ENCODE results near the gene NUS1. TPM values are rescaled to one million over a fixed set of nuclear protein-coding genes. Genes with fewer than 3 reads are reported as not detected.
"Not testable (repeated sequence)": the region's sequence is repeated elsewhere in the genome, so short reads cannot be mapped to it uniquely, and the experiment has no call there.

Gene NUS1
- total and polyA plus RNA-seq, 10 of the 15 experiments (the other 5 are each of a cell fraction or from before 2014, with no cell fraction given): 16.7 to 46.5 (median 22.1) TPM

DNA sequence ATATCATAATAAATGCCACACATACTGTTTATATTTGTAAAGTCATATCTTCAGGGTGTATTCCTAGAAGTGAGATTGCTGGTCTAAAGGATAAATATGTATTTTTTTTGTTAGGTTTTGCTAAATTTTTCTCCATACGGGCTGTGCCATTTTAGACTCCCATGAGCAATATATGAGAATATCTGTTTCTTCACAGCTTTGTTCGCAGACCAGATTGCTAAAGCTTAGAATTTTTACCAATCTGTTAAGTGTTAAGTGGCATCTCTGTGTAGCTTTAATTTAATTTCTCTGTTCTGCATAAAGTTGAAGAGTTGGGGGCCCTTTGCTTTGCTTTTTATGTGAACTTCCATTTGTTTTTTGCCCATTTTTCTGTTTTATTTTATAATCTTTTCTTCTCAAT, 32.3 kb upstream of the NUS1 start (continued):
- TF ChIP-seq BACH1 (IDR thresholded peaks at IDR 0.05; ENCODE audit: borderline replicate concordance) (no peak), IKZF1 (conservative IDR thresholded peaks at IDR 0.05) (no peak), SREBF1 (IDR thresholded peaks at IDR 0.05; ENCODE audit: low read length) (no peak), JUNB (IDR thresholded peaks at IDR 0.05) (no peak), ZBED1 (IDR thresholded peaks at IDR 0.05; ENCODE audit: borderline replicate concordance) (no peak), HCFC1 (IDR thresholded peaks at IDR 0.05; ENCODE audit: low read length) (no peak), NFIC (IDR thresholded peaks at IDR 0.05; ENCODE audit: low read depth, low read length) (no peak), NFYA (IDR thresholded peaks at IDR 0.05; ENCODE audit: borderline replicate concordance, low read depth, low read length) (no peak)

DNA sequence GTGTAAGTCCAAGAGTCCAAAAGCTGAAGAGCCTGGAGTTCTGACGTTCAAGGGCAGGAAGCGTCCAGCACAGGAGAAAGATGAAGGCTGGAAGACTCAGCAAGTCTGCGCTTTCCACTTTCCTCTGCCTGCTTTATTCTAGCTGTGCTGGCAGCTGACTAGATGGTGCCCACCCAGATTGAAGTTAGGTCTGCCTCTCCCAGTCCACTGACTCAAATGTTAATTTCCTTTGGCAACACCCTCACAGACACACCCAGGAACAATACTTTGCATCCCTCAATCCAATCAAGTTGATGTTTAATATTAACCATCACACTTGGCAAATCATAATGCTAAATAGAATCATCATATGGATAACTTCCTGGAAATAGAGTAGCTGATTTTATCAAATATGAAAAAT, 23.3 kb upstream of the NUS1 start:
- H3K9me3 ChIP-seq (replicated peaks; ENCODE audit: control insufficient read depth, insufficient read depth, low read length); intact Hi-C loops (cut with micrococcal nuclease; ENCODE audit: unreplicated experiment); CTCF ChIA-PET; SMC1A ChIA-PET (ENCODE audit: uncharacterized antibody, unreplicated experiment); H4K20me1 ChIP-seq (ENCODE audit: control insufficient read depth, insufficient read depth); DNase-seq (ENCODE audit: low read depth, low spot score); H2AFZ ChIP-seq (ENCODE audit: control insufficient read depth, low read depth, low read length); H3K4me3 ChIP-seq; POLR2A ChIA-PET; H3K27ac ChIP-seq (ENCODE audit: control insufficient read depth, insufficient read depth); H3K9ac ChIP-seq (ENCODE audit: control insufficient read depth, insufficient read depth, low read length); FAIRE-seq; H3K36me3 ChIP-seq (ENCODE audit: control insufficient read depth in 2 of 2, insufficient read depth in 2 of 2, low read length in 1 of 2); RAD21 ChIA-PET (ENCODE audit: unreplicated experiment); H3K4me1 ChIP-seq (ENCODE audit: control insufficient read depth, insufficient read depth, low read length); BruUV-seq (replicated peaks); H3K79me2 ChIP-seq (ENCODE audit: control insufficient read depth, insufficient read depth, low read length); H3K27me3 ChIP-seq (replicated peaks in 1 of 2; ENCODE audit: control insufficient read depth in 2 of 2, insufficient read depth in 2 of 2, low read length in 1 of 2); in situ Hi-C loops (cut with MboI); H3K4me2 ChIP-seq (ENCODE audit: control insufficient read depth, insufficient read depth); ATAC-seq: not testable (repeated sequence)
- WGBS (ENCODE audit: insufficient coverage, insufficient replicate concordance, low lambda C conversion rate, missing lambda C conversion rate): 79% methylated on average over 3 of the region's 3 CpGs

DNA sequence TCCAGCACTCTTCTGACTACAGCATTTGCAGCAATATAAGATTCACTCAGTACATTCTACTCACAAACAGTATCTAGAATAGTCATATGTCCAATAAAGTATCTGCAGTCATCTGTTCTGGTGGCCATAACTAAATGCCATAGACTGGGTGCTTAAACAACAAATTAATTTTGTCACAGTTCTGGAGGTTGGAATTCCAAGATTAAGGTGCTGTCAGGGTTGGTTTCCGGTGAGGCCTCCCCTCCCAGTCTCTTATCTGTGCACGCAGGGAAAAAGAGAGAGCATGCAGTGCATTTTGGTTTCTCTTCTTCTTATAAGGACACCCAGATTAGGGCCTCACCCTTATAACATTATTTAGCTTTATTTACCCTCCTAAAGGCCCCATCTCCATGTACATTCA, 21.3 kb upstream of the NUS1 start:
- H3K4me1 ChIP-seq (ENCODE audit: control insufficient read depth, insufficient read depth, low read length): no peaks in the 10 kb centered on the region
- H3K9me3 ChIP-seq (replicated peaks; ENCODE audit: control insufficient read depth, insufficient read depth, low read length): no peaks in the 10 kb centered on the region
- no peak for DNase-seq (ENCODE audit: low read depth, low spot score)
- no peaks in the 10 kb centered on the region for H3K27me3 ChIP-seq (replicated peaks in 1 of 2; ENCODE audit: control insufficient read depth in 2 of 2, insufficient read depth in 2 of 2, low read length in 1 of 2)
- no peak overlapping the region for H3K27ac ChIP-seq (ENCODE audit: control insufficient read depth, insufficient read depth)
- H3K36me3 ChIP-seq (ENCODE audit: control insufficient read depth in 2 of 2, insufficient read depth in 2 of 2, low read length in 1 of 2): no peaks in the 10 kb centered on the region
- POLR2A ChIA-PET: no interaction called here
- no peaks in the 10 kb centered on the region for H3K79me2 ChIP-seq (ENCODE audit: control insufficient read depth, insufficient read depth, low read length)
- no peak for ATAC-seq
- intact Hi-C loops (cut with micrococcal nuclease; ENCODE audit: unreplicated experiment): no loop called here
- CTCF ChIA-PET: interaction anchor here (0.8 kb wide), 1 partner anchor 1782 kb away, joined by 3 read pairs; no protein-coding TSS in a partner anchor
- H3K9ac ChIP-seq (ENCODE audit: control insufficient read depth, insufficient read depth, low read length): no peak overlapping the region
- WGBS (ENCODE audit: insufficient coverage, insufficient replicate concordance, low lambda C conversion rate, missing lambda C conversion rate): 46% methylated on average over 2 of the region's 2 CpGs
- no peak overlapping the region for H2AFZ ChIP-seq (ENCODE audit: control insufficient read depth, low read depth, low read length)
- no peaks in the 10 kb centered on the region for H4K20me1 ChIP-seq (ENCODE audit: control insufficient read depth, insufficient read depth)
- no peak overlapping the region for H3K4me3 ChIP-seq
- no peak for FAIRE-seq
- RAD21 ChIA-PET (ENCODE audit: unreplicated experiment): no interaction called here
- H3K4me2 ChIP-seq (ENCODE audit: control insufficient read depth, insufficient read depth): no peak overlapping the region
- in situ Hi-C loops (cut with MboI): no loop called here
- SMC1A ChIA-PET (ENCODE audit: uncharacterized antibody, unreplicated experiment): no interaction called here
- no TSS peak for BruUV-seq (replicated peaks)
- TF ChIP-seq, protein P1, sequence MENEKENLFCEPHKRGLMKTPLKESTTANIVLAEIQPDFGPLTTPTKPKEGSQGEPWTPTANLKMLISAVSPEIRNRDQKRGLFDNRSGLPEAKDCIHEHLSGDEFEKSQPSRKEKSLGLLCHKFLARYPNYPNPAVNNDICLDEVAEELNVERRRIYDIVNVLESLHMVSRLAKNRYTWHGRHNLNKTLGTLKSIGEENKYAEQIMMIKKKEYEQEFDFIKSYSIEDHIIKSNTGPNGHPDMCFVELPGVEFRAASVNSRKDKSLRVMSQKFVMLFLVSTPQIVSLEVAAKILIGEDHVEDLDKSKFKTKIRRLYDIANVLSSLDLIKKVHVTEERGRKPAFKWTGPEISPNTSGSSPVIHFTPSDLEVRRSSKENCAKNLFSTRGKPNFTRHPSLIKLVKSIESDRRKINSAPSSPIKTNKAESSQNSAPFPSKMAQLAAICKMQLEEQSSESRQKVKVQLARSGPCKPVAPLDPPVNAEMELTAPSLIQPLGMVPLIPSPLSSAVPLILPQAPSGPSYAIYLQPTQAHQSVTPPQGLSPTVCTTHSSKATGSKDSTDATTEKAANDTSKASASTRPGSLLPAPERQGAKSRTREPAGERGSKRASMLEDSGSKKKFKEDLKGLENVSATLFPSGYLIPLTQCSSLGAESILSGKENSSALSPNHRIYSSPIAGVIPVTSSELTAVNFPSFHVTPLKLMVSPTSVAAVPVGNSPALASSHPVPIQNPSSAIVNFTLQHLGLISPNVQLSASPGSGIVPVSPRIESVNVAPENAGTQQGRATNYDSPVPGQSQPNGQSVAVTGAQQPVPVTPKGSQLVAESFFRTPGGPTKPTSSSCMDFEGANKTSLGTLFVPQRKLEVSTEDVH (IDR thresholded peaks at IDR 0.05; ENCODE audit: low read depth, partially characterized antibody): no peak
- TF ChIP-seq POLR2A (IDR thresholded peaks at IDR 0.05; ENCODE audit: low read depth, low read length) (no peak), SIX5 (IDR thresholded peaks at IDR 0.05; ENCODE audit: low read depth, low read length, severe bottlenecking) (no peak)
- TF ChIP-seq, protein P2, sequence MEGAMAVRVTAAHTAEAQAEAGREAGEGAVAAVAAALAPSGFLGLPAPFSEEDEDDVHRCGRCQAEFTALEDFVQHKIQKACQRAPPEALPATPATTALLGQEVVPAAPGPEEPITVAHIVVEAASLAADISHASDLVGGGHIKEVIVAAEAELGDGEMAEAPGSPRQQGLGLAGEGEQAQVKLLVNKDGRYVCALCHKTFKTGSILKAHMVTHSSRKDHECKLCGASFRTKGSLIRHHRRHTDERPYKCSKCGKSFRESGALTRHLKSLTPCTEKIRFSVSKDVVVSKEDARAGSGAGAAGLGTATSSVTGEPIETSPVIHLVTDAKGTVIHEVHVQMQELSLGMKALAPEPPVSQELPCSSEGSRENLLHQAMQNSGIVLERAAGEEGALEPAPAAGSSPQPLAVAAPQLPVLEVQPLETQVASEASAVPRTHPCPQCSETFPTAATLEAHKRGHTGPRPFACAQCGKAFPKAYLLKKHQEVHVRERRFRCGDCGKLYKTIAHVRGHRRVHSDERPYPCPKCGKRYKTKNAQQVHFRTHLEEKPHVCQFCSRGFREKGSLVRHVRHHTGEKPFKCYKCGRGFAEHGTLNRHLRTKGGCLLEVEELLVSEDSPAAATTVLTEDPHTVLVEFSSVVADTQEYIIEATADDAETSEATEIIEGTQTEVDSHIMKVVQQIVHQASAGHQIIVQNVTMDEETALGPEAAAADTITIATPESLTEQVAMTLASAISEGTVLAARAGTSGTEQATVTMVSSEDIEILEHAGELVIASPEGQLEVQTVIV (IDR thresholded peaks at IDR 0.05; ENCODE audit: borderline replicate concordance, partially characterized antibody): no peak
